ENCODE results near the gene UGT1A8.

The UGT1A8 gene

GRCh38 chr2:233772153-233772552, 154.7 kb downstream of the UGT1A8 start:
- DNase-seq = no peak

- no peak for DNase-seq
Observed at GRCh38 chr2:233772583-233772982, 155.2 kb downstream of the UGT1A8 start.

- DNase-seq = no peak
Observed at GRCh38 chr2:233773854-233774253, 156.4 kb downstream of the UGT1A8 start.

GRCh38 chr2:233775414-233775813, 158.0 kb downstream of the UGT1A8 start:
- no peak for DNase-seq

- no peak for DNase-seq
Observed at GRCh38 chr2:233778030-233778429, 160.6 kb downstream of the UGT1A8 start, which contains the start of gene MROH2A. TSS of gene MROH2A (plus strand) at chr2:233778330. CDS start at chr2:233779359, 1,029 bp downstream.

GRCh38 chr2:233779722-233780121, 162.3 kb downstream of the UGT1A8 start:
- DNase-seq = no peak

GRCh38 chr2:233780771-233781170, 163.3 kb downstream of the UGT1A8 start:
- DNase-seq = no peak

- DNase-seq = no peak
Observed at GRCh38 chr2:233789554-233789953, 172.1 kb downstream of the UGT1A8 start.

- DNase-seq = no peak
Observed at GRCh38 chr2:233791151-233791882, 173.9 kb downstream of the UGT1A8 start.

GRCh38 chr2:233791883-233792329, 174.5 kb downstream of the UGT1A8 start:
- DNase-seq = no peak

- no peak for DNase-seq
Observed at GRCh38 chr2:233792720-233793119, 175.3 kb downstream of the UGT1A8 start.

- no peak for DNase-seq
Observed at GRCh38 chr2:233793465-233794127, 176.2 kb downstream of the UGT1A8 start.

GRCh38 chr2:233794128-233794658, 176.8 kb downstream of the UGT1A8 start:
- DNase-seq = no peak

- no peak for DNase-seq
Observed at GRCh38 chr2:233795735-233796171, 178.3 kb downstream of the UGT1A8 start.

GRCh38 chr2:233796254-233796653, 178.8 kb downstream of the UGT1A8 start:
- no peak for DNase-seq

- no peak for DNase-seq
Observed at GRCh38 chr2:233798335-233799086, 181.1 kb downstream of the UGT1A8 start.

- no peak for DNase-seq
Observed at GRCh38 chr2:233799087-233799665, 181.7 kb downstream of the UGT1A8 start.

- DNase-seq = no peak
Observed at GRCh38 chr2:233799716-233800115, 182.3 kb downstream of the UGT1A8 start.

GRCh38 chr2:233800208-233800607, 182.8 kb downstream of the UGT1A8 start:
- no peak for DNase-seq

GRCh38 chr2:233801357-233802131, 184.1 kb downstream of the UGT1A8 start:
- DNase-seq = no peak

GRCh38 chr2:233802132-233802815, 184.8 kb downstream of the UGT1A8 start:
- no peak for DNase-seq
